Fibroblast of skin of right biceps (primary cell): Measurements from ENCODE around the gene PKNOX1.
"Not testable (repeated sequence)": the region's sequence is repeated elsewhere in the genome, so short reads cannot be mapped to it uniquely, and the experiment has no call there.

Source experiments
- DNase-seq: peaks from one replicate; pipeline ENCODE4 v3.0.0-alpha.2; 2013

The PKNOX1 gene

DNA sequence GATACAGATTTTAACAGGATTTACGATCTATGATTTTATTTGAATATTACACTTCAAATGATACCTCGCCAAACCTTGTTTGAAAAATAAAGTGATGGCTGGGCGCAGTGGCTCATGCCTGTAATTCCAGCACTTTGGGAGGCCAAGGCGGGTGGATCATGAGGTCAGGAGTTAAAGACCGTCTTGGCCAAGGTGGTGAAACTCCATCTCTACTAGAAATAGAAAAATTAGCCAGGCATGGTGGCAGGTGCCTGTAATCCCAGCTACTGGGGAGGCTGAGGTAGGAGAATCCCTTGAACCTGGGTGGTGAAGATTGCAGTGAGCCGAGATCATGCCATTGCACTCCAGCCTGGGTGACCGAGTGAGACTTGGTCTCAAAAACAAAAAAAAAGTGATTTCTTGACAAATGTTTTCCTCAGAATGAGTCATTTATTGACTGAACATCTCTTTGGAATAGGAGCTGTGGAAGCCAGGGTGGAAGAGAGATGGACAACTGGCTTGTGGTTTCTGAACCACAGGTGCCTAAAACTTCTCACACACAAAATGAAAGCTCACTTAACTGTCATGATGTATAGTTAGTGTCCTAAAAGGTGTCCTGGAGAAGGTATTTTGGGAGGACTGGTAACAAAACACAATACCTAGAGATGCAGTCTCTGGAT, 11.9 kb downstream of the PKNOX1 start:
- DNase-seq: no peak

DNA sequence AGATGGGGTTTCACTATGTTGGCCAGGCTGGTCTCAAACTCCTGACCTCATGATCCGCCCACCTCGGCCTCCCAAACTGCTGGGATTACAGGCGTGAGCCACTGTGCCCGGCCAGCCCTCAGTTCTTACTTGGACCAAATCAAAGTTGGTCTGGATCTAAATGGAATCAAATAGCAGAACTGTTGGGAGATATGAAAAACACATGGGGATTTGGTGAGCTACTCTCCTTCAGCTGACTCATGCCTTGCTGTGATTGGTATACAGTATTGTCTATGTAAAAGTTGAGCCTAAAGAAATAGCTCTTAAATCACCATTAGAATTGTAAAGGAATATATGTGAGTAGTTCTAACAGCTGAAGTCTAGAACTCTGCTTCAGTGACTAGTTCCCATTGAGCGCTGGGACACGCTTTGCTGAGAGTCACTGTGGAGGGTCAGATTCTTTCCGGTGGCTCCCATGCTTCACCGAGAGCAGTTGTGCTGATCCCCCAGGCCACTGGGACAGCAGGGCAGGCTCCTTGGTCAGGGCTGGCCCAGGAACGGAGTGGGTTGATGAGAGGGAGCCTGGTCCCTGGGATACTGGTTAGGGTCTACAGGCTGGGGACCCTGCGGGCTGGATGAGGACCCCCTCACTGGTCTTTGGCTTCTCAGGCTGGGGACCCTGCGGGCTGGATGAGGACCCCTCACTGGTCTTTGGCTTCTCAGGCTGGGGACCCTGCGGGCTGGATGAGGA, 14.0 kb downstream of the PKNOX1 start:
- DNase-seq: peak; percentile 78

DNA sequence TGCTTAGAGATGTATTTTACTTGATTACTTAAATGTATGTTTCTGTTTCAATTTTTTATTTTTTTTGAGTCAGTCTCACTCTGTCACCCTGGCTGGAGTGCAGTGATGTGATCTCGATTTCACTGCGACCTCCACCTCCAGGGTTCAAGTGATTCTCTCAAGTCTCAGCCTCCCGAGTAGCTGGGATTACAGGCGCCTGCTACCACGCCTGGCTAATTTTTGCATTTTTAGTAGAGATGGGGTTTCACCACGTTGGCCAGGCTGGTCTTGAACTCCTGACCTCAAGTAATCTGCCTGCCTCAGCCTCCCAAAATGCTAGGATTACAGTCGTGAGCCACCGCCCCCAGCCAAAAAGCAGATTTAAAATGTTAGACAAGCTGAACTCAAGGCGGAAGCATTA, 15.0 kb downstream of the PKNOX1 start:
- not testable (repeated sequence) for DNase-seq

DNA sequence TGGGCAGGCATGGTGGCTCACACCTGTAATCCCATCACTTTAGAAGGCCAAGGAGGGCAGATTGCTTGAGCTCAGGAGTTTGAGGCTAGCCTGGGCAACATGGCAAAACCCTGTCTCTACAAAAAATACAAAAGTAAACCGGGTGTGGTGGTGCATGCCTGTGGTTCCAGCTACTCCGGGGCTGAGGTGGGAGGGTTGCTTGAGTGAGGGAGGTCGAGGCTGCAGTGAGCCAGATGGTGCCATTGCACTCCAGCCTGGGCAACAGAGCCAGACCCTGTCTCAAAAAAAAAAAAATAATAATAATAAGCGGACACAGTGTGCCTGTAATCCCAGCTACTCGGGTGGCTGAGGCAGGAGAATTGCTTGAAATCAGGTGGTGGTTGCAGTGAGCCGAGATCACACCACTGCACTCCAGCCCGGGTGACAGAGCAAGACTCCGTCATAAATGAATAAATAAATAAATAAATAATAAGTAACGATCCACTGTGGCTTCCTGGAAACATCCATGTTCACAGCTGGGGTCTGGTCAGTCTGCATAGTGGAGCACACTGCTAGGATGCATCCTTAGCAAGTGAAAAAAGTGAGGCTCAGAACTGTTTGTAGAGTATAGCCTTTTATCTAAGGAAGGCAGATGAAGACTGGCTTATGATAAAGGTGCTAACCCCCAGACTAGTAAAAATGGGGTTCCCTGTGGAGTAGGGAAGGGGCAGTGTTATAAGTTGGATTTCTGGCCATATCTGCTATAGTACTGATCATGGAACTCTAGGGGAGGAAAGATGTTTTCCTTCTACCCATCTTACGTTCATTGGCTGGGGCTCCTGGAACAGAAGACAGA, 15.7 kb downstream of the PKNOX1 start:
- DNase-seq: peak; percentile 48

DNA sequence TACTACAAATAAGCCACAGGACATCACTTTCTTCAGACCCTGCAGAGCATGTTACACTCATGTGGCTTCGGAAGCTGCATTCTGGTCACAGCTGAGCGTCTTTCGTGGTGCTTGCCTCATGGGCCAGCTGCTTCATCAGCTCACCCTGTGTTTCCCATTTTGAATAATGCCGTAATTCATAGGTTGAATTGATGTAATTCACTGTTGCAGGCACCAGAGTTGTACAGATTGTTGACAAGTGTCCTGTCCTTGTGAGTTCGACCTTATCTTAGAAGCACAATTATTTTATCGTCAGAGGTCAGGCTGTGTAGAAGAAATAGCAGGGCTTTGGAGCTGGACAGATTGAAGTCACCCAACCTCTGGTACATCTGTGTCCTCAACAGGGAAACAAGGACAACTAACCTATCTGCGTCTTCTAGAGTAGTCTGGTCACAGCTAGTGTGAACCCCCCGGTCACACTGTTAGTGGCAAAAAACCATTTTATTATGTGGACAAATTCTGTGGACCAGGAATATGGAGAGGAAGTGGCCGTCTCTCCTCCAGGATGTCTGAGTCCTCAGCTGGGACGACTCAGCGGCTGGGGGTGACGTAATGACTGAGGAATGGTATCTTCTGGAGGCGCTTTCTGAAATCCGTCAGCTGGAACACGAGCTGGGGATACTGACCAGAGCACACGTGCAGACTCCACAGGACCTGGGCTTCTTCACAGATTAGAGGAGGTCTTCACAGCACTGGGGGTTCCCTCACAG, 17.8 kb downstream of the PKNOX1 start:
- DNase-seq: peak; percentile 90

DNA sequence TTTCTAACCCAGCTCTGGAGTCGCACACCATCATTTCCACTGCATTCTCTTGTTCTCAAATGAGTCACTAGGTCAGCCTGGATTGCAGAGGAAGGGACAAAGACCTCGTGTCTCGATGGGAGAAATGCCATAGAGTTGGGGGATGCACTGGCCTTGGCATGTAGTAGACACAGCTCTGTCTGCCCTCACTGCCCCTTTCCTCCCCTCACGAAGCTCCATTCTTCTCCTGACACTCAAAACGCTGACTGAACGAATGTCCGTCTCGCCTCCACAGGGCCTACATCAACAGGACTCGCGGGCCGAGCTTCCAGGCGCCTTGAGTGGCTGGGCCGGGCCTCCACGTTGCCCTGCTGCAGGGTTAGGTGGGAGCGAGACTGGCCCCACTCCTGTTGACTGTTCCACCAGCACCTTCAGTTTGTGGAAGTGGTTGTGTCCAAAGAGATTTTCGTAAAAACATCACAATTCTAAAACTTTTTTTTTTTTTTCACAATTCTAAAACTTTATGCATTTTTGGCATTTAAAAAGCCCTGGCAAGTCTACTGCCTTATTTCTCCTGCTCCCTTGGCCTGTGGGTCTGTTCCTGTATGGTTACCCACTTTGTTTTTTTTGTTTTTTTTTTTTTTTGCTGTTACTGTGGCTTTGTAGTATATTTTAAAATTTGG, 18.8 kb downstream of the PKNOX1 start:
- DNase-seq: peak; percentile 27

DNA sequence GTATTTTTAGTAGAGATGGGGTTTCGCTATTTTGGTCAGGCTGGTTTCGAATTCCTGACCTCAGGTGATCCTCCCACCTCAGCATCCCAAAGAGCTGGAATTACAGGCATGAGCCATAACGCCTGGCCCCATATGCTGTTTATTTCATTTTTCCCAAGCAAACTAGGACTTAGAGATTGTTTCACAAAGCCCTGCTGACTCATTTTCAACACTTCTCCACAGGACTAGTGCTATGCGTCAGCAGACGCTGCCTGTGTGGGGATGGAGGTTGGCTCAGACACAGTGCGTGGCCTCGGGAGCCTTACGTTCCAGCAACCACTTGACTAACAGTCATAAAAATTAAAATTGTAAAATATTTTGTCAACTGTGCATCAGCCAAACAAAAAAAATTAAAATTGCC, 22.7 kb downstream of the PKNOX1 start:
- peak; percentile 94 for DNase-seq

DNA sequence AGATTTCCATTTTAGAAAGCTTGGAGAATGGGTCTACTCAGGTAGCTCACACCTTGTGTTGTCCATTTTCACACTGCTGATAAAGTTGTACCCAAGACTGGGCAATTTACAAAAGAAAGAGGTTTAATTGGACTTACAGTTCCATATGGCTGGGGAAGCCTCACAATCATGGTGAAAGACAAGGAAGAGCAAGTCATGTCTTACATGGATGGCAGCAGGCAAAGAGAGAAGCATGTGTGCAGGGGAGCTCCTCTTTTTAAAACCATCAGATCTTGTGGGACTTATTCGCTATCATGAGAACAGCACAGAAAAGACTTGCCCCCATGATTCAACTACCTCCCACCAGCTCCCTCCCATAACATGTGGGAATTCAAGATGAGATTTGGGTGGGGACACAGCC, 23.6 kb downstream of the PKNOX1 start:
- not testable (repeated sequence) for DNase-seq

DNA sequence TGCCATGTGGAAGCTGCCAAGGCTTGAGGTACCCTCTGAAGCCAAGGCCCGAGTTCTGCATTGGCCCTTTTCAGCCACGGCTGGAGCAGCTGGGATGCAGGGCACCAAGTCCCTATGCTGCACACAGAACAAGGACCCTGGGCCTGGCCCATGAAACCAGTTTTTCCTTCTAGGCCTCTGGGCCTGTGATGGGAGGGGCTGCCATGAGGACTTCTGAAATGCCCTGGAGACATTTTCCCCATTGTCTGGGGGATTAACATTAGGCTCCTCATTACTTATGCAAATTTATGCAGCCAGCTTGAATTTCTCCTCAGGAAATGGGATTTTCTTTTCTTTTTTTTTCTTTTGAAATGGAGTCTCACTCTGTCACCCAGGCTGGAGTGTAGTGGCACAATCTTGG, 24.8 kb downstream of the PKNOX1 start:
- DNase-seq: not testable (repeated sequence)

DNA sequence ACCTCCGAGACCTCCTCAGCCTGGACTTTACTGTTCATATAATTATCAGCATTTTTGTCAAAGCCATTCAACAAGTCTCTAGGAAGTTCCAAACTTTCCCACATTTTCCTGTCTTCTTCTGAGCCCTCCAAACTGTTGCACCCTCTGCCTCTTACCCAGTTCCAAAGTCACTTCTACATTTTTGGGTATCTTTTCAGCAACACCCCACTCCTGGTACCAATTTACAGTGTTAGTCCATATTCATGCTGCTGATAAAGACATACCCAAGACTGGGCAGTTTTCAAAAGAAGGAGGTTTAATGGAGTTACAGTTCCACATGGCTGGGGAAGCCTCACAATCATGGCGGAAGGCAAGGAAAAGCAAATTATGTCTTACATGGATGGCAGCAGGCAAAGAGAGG, 25.7 kb downstream of the PKNOX1 start:
- not testable (repeated sequence) for DNase-seq

DNA sequence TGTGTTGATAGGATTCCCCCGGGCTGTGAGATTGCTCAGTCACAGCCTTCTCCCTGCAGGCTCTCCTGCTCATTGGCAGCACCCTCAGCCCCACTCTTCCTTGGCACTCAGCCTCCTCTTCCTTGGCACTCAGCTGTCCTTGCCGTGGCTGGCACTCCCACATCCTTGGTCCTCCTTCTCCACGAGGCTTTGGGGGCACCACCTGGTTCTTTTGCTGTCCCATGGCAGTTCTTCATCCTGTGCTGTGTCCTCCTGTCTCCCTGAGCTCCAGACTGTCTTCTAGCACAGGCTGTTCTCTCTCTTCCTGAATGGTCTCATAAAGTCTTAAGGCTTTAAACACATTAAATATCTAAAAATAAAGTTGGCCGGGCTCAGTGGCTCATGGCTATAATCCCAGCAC, 27.0 kb downstream of the PKNOX1 start:
- no peak for DNase-seq

DNA sequence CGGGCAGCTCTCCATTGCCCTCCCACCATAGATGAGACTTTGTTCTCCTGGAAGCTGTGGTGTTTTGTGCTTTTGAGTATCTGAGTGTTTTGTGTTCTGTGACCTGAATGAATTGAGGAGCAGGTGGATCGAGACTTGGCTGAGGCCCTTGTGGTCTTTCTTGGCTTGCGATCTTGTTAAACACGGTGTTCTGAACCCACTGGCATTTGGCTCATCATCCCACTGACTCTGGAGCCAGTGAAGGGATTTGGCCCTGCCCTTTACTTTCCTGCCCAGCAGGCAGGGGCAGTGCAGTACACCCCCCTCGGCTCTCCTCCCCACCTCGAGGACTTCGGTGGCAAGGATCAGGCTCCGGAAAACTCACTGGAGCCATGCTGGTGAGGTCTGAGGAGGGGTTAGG, 30.6 kb downstream of the PKNOX1 start:
- DNase-seq: no peak

DNA sequence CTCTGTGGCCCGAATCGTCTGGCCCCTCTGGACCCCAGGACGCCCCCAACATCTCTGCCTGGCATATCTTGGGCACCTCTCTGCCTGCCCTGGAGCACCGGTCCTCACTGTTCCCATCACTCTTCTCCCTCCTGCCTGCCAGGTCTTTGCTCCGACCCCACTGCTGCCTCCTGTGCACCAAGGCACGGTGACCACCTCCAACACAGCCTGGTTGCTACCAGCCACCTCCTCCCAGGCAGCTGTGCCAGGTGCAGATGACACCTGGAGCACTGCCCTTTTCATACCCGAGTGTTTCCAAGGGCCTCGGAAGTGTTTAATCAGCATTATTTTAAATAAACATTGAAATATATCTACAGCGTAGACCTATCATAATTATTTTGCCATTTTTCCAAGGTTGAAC, 31.3 kb downstream of the PKNOX1 start:
- no peak for DNase-seq

DNA sequence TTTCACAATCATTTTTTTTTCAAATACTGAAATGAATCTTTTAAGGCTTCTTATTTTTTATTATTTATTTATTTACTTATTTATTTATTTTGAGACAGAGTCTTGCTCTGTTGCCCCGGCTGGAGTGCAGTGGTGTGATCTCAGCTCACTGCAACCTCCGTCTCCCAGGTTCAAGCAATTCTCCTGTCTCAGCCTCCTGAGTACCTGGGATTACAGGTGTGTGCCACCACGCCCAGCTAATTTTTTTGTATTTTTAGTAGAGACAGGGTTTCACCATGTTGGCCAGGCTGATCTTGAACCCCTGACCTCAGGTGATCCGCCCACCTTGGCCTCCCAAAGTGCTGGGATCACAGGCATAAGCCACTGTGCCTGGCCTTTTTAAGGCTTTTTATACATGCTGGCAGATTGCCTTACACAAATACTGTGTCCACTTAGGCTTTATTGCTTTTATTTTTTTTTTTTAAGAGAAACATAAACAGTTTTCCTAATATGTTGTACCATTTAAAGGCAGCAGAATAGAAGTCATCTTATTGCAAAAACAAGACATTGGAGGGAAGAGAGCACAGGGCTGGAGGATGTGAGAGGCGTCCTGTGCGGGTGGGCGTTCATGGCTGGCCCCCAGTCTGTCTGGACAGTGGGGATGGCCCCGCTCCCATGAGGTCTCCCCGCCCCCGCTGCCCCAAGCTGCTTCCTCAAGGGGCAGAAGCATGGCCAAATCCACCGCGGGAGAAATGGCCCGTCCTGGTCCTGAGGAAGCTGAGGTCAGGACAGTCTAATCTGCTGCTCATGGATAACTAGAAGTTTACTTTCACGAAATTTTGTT, 31.9 kb downstream of the PKNOX1 start:
- DNase-seq: not testable (repeated sequence)

DNA sequence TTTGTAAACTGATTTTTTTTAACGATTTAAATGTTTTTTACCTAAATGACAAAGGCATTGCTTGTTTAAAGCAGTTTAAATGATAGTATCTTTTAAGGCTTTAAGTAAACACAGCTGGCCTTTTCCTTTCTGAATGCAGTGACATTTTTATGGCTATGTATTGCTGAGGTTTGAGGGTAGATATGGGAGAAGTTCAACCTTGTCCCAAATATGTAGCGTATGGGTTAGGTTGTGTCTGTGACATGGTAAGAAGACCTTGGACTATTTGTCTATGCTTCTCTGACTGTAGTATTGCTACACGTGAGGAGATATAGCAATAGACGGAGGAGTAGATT, 32.5 kb downstream of the PKNOX1 start:
- no peak for DNase-seq

DNA sequence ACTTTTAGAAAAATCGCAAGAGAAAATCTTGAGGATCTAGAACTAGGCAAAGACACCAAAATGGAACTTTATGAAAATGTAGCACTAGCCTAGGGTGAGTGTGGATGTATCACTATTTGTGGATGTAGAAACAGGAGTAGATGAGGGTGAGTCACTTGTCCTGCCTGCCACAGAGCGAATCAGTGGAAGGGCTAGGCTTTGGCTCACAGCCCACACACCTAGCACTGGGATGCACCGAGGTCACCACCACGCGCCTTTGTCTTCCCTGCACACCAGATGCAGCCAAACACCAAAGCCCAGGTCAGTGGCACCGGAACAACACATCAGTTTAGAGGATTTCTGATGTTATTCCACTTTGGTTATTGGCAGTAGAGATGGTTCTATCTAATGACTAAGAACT, 38.2 kb downstream of the PKNOX1 start:
- peak; percentile 19 for DNase-seq

DNA sequence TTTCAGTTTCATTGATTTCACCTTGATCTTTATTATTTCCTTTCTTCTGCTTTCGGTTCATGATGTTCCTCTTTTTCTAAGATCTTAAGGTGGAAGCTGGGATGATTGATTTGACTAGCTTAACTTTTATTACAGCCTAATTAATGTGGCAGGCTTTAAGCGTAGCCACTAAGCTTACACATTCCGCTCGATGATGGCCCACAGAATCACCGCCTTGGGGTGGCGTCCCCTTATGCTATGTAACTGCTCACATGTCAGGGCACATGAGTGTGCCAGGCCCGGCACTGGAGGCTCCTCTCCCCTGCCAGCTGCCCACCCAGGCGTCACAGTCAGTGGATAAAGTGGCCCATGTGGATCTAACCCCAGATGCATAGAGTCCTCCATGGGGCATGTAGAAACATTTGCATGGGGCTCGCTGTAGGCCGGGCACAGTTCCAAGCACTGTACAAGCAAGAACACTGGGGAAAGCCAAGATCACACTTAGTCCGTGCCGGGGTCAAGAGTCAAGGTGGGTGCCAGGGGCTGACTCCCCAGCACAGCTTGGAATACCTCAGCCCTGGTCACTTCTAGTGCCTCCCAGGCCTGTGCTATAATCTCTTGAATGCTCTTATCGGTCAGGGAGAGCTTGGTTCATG, 41.7 kb downstream of the PKNOX1 start:
- no peak for DNase-seq

DNA sequence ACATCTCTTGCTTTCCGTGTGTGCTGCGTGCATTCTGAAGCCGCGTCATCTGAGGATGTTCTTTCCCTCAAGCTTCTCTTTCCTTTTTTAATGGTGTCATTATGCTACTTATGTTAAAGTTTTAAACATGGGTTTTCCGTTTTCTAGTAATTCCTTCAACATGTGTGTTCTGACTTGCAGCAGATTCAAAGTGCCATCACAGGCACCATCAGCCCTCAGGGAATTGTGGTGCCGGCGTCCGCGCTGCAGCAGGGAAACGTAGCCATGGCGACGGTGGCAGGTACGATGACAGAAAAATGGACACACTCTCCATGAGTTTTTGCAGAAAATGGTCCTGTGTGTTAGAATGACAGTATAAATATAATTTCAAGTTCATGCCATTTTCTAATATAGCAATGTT, 42.4 kb downstream of the PKNOX1 start:
- DNase-seq: no peak

DNA sequence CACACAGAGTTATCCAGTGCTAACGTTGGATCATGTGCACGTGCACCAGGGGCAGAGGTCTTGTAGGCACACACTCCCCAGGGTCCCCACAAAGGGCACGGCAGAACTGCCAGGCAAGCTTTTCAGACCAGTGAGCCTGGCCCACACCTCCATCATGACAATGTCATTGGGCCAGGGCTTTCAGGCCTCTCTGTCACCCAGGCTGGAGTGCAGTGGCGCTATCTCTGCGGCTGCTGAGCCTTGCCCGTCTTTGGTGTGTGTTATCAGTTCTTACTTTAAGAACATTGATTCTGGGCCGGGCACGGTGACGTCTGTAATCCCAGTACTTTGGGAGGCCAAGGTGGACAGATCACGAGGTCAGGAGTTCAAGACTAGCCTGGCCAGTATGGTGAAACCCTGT, 44.2 kb downstream of the PKNOX1 start:
- DNase-seq: no peak

DNA sequence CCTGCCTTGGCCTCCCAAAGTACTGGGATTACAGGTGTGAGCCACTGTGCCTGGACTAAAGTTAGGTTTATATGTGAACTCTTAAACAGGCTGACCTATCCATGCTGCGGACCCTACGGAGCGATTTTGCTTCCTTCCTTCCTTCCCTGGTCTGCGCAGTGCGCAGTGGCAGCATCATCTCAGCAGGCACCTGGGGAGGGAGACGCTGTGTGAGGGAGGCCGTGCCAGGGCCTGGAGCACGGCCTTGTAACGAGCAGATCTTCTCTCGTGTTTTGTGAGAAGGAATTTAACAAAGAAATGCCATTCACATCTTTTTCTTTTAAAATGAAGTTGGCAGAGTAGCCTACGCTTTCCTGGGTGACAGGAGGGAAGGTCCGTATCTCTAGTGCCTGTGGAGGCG, 45.8 kb downstream of the PKNOX1 start:
- DNase-seq: no peak

DNA sequence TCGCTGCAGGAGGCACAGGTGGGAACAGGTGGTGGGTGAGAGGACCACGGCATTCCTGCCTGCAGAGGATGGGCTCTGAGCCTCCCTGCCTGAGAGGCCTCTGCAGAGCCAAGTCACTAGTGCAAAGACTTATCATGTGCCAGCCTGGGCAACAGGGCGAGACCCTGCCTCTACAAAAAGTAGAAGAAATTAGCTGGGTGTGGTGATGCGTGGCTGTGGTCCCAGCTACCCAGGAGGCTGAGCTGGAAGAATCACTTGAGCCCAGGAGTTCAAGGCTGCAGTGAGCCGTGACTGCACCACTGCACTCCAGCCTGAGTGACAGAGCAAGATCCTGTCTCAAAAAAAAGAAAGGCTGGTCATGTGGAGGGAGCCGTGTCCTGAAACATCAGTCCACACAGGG, 46.4 kb downstream of the PKNOX1 start:
- no peak for DNase-seq
